NOMO-1 treated with DMSO at 0.1 percent for 48 hours (cell line): Measurements from ENCODE around the gene ZNF350.
"Not testable (repeated sequence)": the region's sequence is repeated elsewhere in the genome, so short reads cannot be mapped to it uniquely, and the experiment has no call there.

Experiments used
- DNase-seq: peaks from one replicate; lab custom pipeline; 2025; ENCODE audit not compliant: unreplicated experiment; lab: John Stamatoyannopoulos, UW

ZNF350 gene

DNA sequence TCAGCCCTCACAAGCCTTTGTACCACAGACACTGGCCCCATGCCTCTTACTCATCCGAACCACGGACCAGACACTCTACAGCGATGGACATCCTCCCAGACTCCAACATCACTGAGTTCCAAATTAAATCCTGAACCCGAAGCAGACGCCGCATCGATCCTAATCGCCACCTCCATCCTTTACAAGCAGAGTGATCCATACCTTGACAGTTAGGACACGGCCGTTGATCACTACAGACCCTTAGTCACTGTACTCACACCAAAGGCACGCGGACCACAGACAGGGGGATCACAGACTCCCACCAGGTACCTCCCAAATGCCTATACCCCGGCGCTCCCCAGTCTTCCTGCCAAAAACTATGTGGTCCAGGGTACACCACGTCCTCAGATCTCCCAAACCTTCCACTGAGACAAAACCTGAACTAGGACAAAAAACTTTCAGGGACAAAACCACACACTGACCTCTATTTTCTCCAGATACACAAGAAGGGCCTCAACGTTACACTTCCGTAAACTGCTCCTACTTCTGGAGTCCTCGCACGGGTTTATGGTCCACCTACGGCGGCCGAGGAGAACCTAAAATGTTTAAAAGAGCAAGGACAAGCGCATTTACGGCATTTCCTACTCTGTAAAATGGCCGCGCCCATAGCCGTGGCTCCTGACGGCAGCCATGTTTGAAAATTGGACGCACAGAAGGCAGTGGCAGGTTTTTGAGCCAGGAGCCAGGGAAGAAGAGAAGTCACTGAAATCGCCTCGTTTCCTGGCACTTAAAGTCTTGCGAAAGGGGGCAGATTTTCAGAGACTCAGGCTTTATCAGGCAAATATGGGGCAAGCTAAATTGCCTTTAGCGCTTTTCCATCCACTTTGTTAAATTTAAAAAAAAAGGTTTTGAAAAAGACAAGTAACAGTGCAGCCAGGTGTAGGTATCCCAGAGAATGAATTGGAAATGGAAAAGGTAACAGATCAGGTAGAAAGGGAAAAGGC is at the start of gene ZNF350:
TSS of gene ZNF350 (minus strand) at position 532 of the 983 bp plus-strand sequence. CDS start 12,480 bp downstream, outside the sequence.
- peak; percentile 97 for DNase-seq

DNA sequence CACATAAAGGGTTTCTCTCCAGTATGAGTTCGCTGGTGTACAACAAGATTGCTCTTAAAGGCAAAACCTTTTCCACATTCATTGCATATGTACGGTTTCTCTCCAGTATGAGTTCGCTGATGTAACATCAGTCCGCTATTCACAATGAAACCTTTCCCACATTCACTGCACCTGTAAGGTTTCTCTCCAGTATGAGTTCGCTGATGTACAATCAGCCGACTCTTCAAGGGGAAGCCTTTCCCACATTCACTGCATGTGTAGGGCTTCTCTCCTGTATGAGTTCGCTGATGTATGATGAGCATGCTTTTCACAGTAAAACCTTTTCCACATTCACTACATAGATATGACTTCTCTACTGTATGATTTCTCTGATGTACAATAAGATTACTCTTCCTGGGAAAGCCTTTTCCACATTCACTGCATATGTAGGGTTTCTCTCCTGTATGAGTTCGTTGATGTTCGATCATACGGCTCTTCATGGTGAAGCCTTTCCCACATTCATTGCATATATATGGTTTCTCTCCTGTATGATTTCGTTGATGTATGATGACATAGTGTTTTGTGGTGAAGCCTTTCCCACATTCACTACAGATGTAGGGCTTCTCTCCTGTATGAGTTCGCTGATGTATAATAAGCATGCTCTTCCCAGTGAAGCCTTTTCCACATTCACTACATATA is 47.5 kb upstream of the ZNF350 start:
- no peak for DNase-seq

GRCh38 chr19:52028780-52029123 is 42.1 kb upstream of the ZNF350 start:
- peak; percentile 48 for DNase-seq

DNA sequence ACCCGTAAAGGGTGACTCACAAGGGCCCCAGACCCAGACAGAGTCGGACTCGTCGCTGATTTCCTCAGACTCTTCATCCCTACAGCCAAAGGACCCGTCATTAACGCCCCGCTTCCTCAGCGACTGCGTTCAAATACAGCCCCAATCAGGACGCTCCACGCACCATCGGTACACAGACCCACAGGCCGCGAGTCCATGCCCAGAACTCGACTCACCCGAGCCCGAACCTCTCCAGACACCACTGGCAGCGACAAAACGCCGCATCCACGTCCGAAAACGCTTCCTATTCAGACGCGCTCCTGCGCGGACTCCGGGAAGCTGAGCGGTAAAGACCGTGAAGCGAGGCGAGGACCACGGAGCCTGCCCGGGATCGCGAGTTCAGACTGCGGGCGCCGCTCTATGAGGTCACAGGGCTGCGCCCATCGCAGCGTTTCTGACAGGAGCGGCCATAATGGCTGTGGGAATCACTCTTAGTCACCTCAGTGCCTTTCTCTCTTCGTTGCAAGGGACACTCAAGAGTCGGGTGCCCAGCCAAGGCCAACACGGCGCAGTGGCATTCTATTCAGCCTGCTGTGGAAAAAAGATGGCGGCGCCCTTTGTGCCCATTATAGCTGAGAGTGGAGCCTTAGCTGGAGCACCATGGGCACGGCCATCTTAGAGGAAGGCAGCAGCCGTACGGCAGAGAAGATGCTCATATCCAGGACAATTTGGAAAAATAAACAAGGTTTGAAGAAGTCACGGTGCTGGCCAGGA is 41.6 kb upstream of the ZNF350 start, which contains the start of gene ZNF614:
TSS of gene ZNF614 (minus strand) at position 353 of the 753 bp plus-strand sequence. CDS start 2,634 bp downstream, outside the sequence.
- peak; percentile 88 for DNase-seq

DNA sequence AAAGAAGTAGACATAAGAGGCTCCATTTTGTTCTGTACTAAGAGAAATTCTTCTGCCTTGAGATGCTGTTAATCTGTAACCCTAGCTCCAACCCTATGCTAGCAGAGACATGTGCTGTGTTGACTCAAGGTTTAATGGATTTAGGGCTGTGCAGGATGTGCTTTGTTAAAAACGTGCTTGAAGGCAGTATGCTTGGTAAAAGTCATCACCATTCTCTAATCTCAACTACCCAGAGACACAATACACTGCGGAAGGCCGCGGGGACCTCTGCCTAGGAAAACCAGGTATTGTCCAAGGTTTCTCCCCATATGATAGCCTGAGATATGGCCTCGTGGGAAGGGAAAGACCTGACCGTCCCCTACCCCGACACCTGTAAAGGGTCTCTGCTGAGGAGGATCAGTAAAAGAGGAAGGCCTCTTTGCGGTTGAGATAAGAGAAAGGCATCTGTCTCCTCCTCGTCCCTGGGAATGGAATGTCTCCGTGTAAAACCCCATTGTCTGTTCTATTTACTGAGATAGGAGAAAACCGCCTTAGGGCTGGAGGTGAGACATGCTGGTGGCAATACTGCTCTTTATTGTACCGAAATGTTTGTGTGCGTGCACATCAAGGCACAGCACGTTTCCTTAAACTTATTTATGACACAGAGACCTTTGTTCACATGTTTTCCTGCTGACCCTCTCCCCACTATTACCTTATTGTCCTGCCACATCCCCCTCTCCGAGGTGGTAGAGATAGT is 39.8 kb upstream of the ZNF350 start:
- DNase-seq: not testable (repeated sequence)

DNA sequence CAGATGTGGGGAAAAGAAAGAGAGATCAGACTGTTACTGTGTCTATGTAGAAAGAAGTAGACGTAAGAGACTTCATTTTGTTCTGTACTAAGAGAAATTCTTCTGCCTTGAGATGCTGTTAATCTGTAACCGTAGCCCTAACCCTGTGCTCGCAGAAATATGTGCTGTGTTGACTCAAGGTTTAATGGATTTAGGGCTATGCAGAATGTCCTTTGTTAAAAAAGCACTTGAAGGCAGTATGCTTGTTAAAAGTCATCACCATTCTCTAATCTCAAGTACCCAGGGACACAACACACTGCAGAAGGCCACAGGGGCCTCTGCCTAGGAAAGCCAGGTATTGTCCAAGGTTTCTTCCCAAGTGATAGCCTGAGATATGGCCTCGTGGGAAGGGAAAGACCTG is 37.8 kb upstream of the ZNF350 start:
- DNase-seq: not testable (repeated sequence)

DNA sequence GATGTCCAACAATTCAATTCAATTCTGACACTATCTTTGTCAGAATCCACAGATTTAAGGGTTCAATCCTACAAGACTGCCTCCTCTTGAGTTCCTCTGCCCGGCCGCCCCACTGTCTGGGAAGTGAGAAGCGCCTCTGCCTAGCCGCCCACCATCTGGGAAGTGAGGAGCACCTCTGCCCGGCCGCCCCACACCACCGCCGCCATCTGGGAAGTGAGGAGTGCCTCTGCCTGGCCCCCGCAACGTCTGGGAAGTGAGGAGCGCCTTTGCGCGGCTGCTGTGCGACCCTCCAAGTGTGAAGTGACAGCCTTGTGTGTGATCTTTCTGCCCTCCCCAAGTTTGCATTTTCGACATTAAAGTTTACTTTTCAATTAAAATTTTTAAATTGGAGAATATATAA is 35.6 kb upstream of the ZNF350 start:
- DNase-seq: no peak

GRCh38 chr19:52020506-52020905 is 33.9 kb upstream of the ZNF350 start:
- DNase-seq: no peak

- no peak for DNase-seq
Observed at GRCh38 chr19:52010674-52011073, 24.0 kb upstream of the ZNF350 start.

DNA sequence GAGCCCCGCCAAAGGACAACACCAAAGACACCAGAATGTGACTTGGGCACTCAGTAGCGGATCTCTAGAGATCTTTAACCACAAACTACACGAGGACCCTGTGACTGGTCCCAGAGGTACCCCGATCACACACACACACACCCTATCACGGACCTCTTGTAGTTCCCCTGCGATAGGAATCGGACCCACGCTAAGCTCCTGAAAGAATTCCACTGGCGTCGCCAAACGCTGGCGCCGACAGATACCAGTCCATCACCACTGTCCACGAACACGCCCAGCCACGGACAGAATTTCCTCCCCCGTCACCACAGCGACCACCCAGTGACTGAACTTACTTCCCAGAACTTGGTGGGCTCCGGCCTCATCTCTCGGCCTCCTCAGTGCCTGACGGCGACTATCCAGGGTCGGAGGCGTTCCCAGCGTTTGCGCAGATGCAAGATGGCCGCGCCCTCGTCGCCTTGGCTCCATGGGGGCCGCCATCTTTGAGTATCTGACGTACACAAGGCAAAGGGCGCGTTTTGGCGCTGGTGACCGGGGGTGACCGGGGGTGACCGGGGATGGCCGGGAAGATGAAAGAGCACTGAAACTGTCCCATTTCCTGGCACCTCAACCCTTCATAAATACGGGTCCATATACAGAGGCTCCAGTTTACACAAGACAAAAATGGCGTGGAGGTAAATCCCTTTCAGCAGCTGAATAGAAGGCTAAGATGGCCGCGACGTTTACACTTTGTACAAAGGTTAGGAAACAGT is 21.3 kb upstream of the ZNF350 start, which contains the start of gene ZNF615:
TSS of gene ZNF615 (minus strand) at position 406 of the 752 bp plus-strand sequence. CDS start 4,500 bp downstream, outside the sequence.
- peak; percentile 78 for DNase-seq

DNA sequence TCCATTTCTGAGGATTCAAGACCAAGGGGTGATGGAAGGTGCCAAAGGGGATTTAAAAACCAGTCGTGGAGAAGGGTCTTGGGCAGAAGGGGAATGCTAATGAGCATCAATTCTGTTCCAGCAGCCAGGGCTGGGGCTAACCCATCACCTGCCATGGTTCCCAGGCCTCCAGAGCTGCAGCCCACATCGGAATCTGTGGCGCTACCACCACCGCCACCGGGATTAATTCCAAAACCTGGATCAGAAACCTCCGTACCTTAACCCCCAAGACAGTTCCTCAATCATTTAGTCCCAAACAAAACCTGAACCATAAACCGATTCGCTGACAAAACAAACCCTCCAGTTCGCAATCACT is 20.8 kb upstream of the ZNF350 start:
- no peak for DNase-seq

DNA sequence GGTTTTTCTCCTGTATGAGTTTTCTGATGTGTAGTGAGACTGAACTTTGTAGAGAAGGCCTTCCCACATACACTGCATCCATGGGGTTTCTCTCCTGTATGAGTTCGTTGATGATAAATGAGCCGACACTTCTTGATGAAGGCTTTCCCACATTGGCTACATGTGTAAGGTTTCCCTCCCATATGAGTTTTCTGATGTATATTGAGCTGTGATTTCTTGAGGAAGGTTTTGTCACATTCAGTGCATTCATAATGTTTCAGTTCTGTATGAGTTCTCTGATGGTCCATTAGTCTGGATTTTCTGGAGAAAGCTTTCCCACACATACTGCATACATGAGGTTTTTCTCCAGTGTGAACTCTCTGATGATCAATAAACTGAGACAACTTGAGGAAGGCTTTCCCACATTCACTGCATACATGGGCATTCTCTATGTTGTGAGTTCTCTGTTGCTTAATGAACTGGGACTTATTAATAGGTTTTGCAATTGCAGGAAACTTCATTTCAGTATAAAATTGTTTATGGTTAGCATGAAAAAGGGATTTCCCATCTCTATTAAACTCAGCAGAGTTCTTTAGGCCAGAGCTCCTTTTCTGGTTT is 7.5 kb upstream of the ZNF350 start:
- no peak for DNase-seq

DNA sequence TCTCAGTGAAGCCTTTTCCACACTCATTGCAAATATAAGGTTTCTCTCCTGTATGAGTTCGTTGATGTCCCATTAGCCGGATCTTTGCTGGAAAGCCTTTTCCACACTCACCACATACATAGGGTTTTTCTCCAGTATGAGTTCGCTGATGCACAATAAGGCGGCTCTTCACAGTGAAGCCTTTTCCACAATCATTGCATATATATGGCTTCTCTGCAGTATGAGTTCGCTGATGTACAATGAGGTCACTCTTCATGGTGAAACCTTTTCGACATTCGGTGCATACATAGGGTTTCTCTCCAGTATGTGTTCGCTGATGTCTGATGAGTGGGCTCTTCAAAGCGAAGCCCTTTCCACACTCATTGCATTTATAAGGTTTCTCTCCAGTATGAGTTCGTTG is 6.8 kb upstream of the ZNF350 start:
- DNase-seq: no peak

DNA sequence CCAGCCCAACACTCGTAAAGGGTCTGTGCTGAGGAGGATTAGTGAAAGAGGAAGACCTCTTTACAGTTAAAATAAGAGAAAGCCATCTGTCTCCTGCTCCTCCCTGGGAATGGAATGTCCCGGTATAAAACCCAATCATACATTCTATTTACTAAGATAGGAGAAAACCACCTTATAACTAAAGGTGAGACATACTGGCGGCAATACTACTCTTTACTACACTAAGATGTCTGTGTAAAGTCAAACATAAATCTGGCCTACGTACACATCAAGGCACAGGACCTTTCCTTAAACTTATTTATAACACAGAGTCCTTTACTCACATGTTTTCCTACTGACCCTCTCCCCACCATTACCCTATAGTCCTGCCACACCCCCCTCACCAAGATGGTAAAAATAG is 3.3 kb downstream of the ZNF350 start:
- no peak for DNase-seq

GRCh38 chr19:51980926-51981325 is 5.7 kb downstream of the ZNF350 start:
- not testable (repeated sequence) for DNase-seq

DNA sequence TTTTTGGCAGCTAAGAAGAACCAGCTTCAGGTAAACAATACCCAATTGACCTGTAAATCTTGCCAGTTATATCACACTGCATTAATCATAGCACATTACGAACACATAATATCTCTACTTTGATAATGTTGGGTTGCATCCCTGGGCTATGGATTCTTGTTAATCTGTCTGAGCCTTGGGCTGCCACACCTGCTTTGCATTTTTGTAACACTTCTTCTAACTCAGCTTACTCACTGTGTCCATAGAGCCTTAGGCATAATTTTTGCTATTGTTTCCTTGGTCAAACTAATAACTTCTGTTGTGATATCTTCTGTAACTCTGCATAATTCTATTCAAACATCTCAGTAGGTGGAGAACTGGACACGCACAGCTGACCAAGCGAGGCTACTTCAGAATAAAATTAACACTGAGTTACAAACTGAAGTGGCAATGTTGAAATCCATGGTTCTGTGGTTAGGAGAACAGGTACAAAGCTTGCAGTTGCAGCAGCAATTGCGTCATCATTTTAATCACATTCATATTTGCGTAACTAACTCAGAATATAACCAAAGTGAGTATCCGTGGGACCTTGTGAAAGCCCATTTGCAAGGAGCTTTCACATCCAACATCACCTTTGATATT is 6.4 kb downstream of the ZNF350 start:
- DNase-seq: peak; percentile 36

- DNase-seq: no peak
Observed at GRCh38 chr19:51978882-51979281, 7.8 kb downstream of the ZNF350 start.

- no peak for DNase-seq
Observed at GRCh38 chr19:51977346-51977745, 9.3 kb downstream of the ZNF350 start.

DNA sequence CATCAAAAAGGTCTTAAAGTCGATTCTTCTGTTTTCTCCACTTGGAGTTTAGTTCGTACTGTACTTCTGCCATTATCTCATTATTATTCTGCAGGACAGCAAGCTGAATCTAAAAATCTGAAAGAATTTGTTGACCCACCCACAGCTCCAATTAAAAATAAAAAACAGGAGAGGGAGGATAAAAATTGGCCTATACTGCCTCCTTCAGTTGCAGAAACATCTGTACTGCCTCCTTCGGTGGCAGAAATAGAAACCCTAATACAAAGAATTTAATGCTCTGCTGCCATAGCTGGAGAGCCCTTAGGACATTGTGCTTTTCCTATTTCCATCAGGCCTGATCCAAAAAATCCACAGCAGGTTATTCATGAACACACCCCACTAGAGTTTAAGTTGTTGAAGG is 9.8 kb downstream of the ZNF350 start:
- DNase-seq: no peak
